Measurements from ENCODE around the gene FARS2.

The FARS2 gene

DNA sequence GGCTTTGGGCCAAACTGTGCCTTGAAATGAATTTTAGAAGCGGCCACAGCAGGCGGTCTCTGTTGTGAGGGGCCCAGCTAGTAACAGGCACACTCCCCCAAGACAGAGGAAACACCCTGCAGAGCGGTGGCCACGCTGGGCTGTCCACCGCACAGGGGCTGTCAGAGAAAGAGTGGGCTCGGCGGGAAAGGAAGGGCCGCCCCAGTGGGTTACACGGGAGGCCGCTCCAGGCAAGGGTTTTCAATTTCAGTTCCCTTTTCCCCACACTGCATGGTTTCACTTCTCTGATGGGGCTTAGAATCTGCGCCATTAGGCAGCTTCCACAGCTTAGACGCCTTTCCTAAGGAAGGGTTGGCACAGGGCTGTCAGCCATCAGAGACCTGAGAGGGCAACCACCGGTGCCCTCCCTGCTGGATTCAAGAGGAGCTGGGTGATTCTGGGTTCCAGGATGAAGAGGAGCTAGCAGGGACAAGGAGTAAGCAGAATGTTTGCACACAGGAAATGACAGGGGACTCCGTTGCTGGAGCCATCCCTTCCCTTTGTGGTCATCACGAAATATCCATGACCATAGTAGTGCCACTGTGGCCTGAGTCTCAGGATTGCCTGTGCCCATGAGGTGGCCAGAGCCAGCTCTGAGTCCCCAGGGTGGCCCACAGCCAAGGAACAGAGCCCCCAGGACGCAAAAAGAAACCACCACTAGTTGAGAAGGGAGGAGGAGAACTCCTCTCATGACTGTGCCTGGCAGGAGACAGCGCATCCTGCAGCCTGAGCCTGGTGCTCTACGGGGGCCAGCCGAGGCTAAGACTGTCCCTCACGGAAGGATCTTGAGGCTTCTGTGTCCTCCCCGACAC lies 462.8 kb downstream of the FARS2 start:
- H3K4me3 ChIP-seq (ENCODE audit: low read depth in 1 of 2, low read length in 1 of 2), result peak overlapping the region; percentile 57

GRCh38 chr6:5724911-5725310 lies 463.6 kb downstream of the FARS2 start:
- no peak overlapping the region for H3K4me3 ChIP-seq (ENCODE audit: low read depth in 1 of 2, low read length in 1 of 2)

More for the DNA sequence above, 462.8 kb downstream of the FARS2 start:
- Histone ChIP-seq H3K36me3 (no peaks in the 10 kb centered on the region), H3K9me3 (no peaks in the 10 kb centered on the region), H3K27ac (peak overlapping the region; percentile 80), H3K27me3 (no peaks in the 10 kb centered on the region), H3K4me1 (ENCODE audit: control insufficient read depth in 1 of 2, insufficient read depth in 1 of 2, low read depth in 1 of 2, low read length in 1 of 2) (peaks cover 15% of the 10 kb centered on the region in 2 experiments)
- TF ChIP-seq, protein P1, sequence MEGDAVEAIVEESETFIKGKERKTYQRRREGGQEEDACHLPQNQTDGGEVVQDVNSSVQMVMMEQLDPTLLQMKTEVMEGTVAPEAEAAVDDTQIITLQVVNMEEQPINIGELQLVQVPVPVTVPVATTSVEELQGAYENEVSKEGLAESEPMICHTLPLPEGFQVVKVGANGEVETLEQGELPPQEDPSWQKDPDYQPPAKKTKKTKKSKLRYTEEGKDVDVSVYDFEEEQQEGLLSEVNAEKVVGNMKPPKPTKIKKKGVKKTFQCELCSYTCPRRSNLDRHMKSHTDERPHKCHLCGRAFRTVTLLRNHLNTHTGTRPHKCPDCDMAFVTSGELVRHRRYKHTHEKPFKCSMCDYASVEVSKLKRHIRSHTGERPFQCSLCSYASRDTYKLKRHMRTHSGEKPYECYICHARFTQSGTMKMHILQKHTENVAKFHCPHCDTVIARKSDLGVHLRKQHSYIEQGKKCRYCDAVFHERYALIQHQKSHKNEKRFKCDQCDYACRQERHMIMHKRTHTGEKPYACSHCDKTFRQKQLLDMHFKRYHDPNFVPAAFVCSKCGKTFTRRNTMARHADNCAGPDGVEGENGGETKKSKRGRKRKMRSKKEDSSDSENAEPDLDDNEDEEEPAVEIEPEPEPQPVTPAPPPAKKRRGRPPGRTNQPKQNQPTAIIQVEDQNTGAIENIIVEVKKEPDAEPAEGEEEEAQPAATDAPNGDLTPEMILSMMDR (IDR thresholded peaks at IDR 0.05), result no peak

GRCh38 chr6:5726976-5727718 lies 465.8 kb downstream of the FARS2 start:
- no peak overlapping the region for H3K27ac ChIP-seq
- H3K4me3 ChIP-seq (ENCODE audit: low read depth in 1 of 2, low read length in 1 of 2), result no peak overlapping the region
- TF ChIP-seq, protein P1 (IDR thresholded peaks at IDR 0.05), result no peak
- no peaks in the 10 kb centered on the region for H3K36me3 ChIP-seq
- no peaks in the 10 kb centered on the region for H3K27me3 ChIP-seq
- H3K4me1 ChIP-seq (ENCODE audit: control insufficient read depth in 1 of 2, insufficient read depth in 1 of 2, low read depth in 1 of 2, low read length in 1 of 2), result peaks cover 15% of the 10 kb centered on the region in 2 experiments
- no peaks in the 10 kb centered on the region for H3K9me3 ChIP-seq

More at GRCh38 chr6:5724911-5725310, 463.6 kb downstream of the FARS2 start:
- TF ChIP-seq, protein P1 (IDR thresholded peaks at IDR 0.05), result no peak
- Histone ChIP-seq H3K9me3 (no peaks in the 10 kb centered on the region), H3K4me1 (ENCODE audit: control insufficient read depth in 1 of 2, insufficient read depth in 1 of 2, low read depth in 1 of 2, low read length in 1 of 2) (peaks cover 15% of the 10 kb centered on the region in 2 experiments), H3K27me3 (no peaks in the 10 kb centered on the region), H3K36me3 (no peaks in the 10 kb centered on the region), H3K27ac (peak overlapping the region; percentile 80)

- TF ChIP-seq, protein P1 (IDR thresholded peaks at IDR 0.05), result no peak
- no peaks in the 10 kb centered on the region for H3K27me3 ChIP-seq
- H3K4me3 ChIP-seq (ENCODE audit: low read depth in 1 of 2, low read length in 1 of 2), result no peak overlapping the region
- peaks cover 13% of the 10 kb centered on the region in 2 experiments for H3K4me1 ChIP-seq (ENCODE audit: control insufficient read depth in 1 of 2, insufficient read depth in 1 of 2, low read depth in 1 of 2, low read length in 1 of 2)
- H3K36me3 ChIP-seq, result no peaks in the 10 kb centered on the region
- no peaks in the 10 kb centered on the region for H3K9me3 ChIP-seq
- no peak overlapping the region for H3K27ac ChIP-seq
Observed at GRCh38 chr6:5728351-5729079, 467.2 kb downstream of the FARS2 start.

GRCh38 chr6:5729080-5729434 lies 467.7 kb downstream of the FARS2 start:
- Histone ChIP-seq H3K4me1 (ENCODE audit: control insufficient read depth in 1 of 2, insufficient read depth in 1 of 2, low read depth in 1 of 2, low read length in 1 of 2) (peaks cover 7 to 9% of the 10 kb centered on the region in 2 experiments), H3K27ac (no peak overlapping the region)

More at GRCh38 chr6:5729080-5729434, 467.7 kb downstream of the FARS2 start:
- no peaks in the 10 kb centered on the region for H3K36me3 ChIP-seq
- no peak overlapping the region for H3K4me3 ChIP-seq (ENCODE audit: low read depth in 1 of 2, low read length in 1 of 2)
- TF ChIP-seq, protein P1 (IDR thresholded peaks at IDR 0.05), result no peak
- no peaks in the 10 kb centered on the region for H3K27me3 ChIP-seq
- H3K9me3 ChIP-seq, result no peaks in the 10 kb centered on the region

Measured in neutrophil (primary cell).